Middle frontal gyrus (tissue), 1 donor: ENCODE data around the gene CSNK1E.
"Not testable (repeated sequence)": the region's sequence is repeated elsewhere in the genome, so short reads cannot be mapped to it uniquely, and the experiment has no call there.

Experiments
- DNase-seq: peaks from one replicate; pipeline ENCODE4 v3.0.0-alpha.2; 2015; ENCODE audit warnings: low spot score; ENCODE audit errors: extremely low spot score

The CSNK1E gene

GRCh38 chr22:38317122-38317994 is at the start of gene CSNK1E:
TSS of gene CSNK1E (minus strand) at chr22:38317433. CDS start at chr22:38314157, 3,276 bp downstream.
- DNase-seq: peak; percentile 52

- DNase-seq: not testable (repeated sequence)
Observed at GRCh38 chr22:38365829-38366228, 48.6 kb upstream of the CSNK1E start.

GRCh38 chr22:38365174-38365573 is 47.9 kb upstream of the CSNK1E start:
- DNase-seq: not testable (repeated sequence)

- not testable (repeated sequence) for DNase-seq
Observed at GRCh38 chr22:38360560-38360959, 43.3 kb upstream of the CSNK1E start.

GRCh38 chr22:38359817-38360216 is 42.6 kb upstream of the CSNK1E start:
- not testable (repeated sequence) for DNase-seq

- not testable (repeated sequence) for DNase-seq
Observed at GRCh38 chr22:38357971-38358370, 40.7 kb upstream of the CSNK1E start.

- DNase-seq: no peak
Observed at GRCh38 chr22:38355275-38355674, 38.0 kb upstream of the CSNK1E start.

GRCh38 chr22:38353701-38354100 is 36.5 kb upstream of the CSNK1E start:
- no peak for DNase-seq

- peak; percentile 20 for DNase-seq
Observed at GRCh38 chr22:38353142-38353629, 36.0 kb upstream of the CSNK1E start.

GRCh38 chr22:38352436-38352835 is 35.2 kb upstream of the CSNK1E start:
- DNase-seq: no peak

GRCh38 chr22:38350444-38351359 is 33.5 kb upstream of the CSNK1E start:
- DNase-seq: no peak

- no peak for DNase-seq
Observed at GRCh38 chr22:38348751-38349496, 31.7 kb upstream of the CSNK1E start.

GRCh38 chr22:38347944-38348750 is 30.9 kb upstream of the CSNK1E start:
- DNase-seq: no peak

- DNase-seq: no peak
Observed at GRCh38 chr22:38347181-38347943, 30.1 kb upstream of the CSNK1E start.

- no peak for DNase-seq
Observed at GRCh38 chr22:38346506-38346905, 29.3 kb upstream of the CSNK1E start.

- DNase-seq: no peak
Observed at GRCh38 chr22:38345782-38346181, 28.5 kb upstream of the CSNK1E start.

- DNase-seq: not testable (repeated sequence)
Observed at GRCh38 chr22:38339893-38340292, 22.7 kb upstream of the CSNK1E start.

- no peak for DNase-seq
Observed at GRCh38 chr22:38338772-38339379, 21.6 kb upstream of the CSNK1E start.

GRCh38 chr22:38336699-38337098 is 19.5 kb upstream of the CSNK1E start:
- DNase-seq: no peak
